Activated T-cell treated with anti-CD3 and anti-CD28 coated beads for 4 hours (primary cell): ENCODE measurements around the gene MAPK8IP1.

Source experiments
- DNase-seq: peaks from one replicate; pipeline ENCODE4 v3.0.0-alpha.2; 2020

The MAPK8IP1 gene

GRCh38 chr11:45926536-45927331 is 41.3 kb downstream of the MAPK8IP1 start:
- no peak for DNase-seq

DNA sequence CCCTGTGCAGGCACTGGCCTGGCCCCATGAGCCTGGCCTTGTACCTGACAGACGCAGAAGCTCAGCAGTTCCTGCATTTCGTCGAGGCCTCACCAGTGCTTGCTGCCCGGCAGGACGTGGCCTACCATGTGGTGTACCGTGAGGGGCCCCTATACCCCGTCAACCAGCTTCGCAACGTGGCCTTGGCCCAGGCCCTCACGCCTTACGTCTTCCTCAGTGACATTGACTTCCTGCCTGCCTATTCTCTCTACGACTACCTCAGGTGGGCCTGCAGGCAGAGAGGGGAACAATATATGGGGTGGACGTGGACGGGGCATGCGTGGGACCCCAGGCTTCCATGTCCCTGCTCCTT is 41.9 kb downstream of the MAPK8IP1 start:
- no peak for DNase-seq

- no peak for DNase-seq
These were observed 42.4 kb downstream of the MAPK8IP1 start for GRCh38 chr11:45927684-45928413.

DNA sequence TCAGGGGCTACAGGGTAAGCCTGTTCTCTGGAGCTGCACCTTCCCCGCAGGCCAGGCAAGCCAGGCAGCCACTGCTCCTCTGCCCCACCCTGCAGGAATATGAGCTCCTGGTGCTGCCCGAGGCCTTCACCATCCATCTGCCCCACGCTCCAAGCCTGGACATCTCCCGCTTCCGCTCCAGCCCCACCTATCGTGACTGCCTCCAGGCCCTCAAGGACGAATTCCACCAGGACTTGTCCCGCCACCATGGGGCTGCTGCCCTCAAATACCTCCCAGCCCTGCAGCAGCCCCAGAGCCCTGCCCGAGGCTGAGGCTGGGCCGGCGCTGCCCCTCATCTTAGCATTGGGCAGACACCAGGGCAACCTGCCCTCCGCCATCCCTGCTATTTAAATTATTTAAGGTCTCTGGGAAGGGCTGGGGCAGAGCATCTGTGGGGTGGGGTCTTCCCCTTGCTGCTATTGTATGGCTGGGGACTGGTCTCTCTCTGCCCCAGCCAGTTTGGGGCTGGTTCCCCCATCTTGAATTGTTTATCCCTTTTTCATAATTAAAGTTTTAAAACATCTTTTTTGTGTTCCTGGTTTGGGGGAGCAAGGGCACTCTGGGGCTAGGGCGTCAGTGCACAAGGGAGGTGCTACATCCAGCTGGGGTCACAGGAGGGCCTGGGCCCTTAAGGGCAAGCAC is 43.2 kb downstream of the MAPK8IP1 start:
- no peak for DNase-seq

- no peak for DNase-seq
These were observed 44.1 kb downstream of the MAPK8IP1 start for GRCh38 chr11:45929486-45930030.

- DNase-seq = no peak
These were observed 44.8 kb downstream of the MAPK8IP1 start for GRCh38 chr11:45930031-45930794.

DNA sequence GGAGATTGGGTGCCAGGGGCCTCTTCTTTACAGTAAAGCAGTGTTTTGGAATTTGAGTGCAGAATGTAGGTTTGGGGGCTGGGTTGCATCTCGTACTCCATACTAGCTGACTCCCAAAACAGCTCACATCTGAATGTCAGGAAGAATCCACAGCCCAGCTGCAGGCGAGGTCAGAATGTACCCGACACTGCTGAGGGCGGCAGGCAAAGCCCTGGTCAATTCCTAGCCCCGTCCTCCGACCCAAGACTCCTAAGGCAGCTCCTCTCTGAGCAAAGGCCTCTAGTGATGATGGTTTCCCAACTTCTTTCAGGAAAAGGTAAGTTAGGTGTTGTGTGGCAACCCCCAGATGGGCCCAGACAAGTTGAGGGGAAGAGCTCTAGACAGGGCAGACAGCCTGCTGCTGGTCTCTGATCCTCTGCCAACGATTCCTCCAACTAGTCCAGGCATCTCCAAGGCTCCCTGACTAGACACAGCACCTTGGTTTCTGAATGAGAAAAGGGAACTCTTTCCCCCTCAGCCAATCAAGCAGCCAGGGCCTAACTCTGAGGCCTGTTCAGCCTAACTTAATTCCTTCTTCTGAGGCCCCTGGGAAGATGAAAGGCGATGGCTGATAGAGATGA is 45.6 kb downstream of the MAPK8IP1 start:
- DNase-seq = no peak

- no peak for DNase-seq
These were observed 46.3 kb downstream of the MAPK8IP1 start for GRCh38 chr11:45931739-45932138.

DNA sequence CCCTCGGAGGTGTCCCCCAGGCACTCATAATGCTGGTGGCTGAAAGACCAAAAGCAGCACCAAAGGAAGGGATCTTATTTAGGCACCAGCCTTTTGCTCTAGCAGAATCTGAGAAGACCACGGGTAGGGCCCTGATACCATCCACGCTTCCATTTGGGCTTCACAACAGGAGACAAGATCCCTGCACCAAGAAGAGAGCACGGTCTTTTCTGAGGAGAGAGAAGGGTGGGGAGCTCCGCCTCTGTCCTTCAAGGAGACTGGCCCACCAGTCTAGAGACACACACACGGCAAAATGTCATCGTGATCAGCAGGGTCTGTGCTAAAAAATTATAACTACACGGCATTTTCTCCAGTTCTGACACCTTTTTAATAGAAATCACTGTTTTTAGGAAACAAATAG is 46.8 kb downstream of the MAPK8IP1 start:
- DNase-seq = no peak

GRCh38 chr11:45933131-45933831 is 47.8 kb downstream of the MAPK8IP1 start:
- no peak for DNase-seq

DNA sequence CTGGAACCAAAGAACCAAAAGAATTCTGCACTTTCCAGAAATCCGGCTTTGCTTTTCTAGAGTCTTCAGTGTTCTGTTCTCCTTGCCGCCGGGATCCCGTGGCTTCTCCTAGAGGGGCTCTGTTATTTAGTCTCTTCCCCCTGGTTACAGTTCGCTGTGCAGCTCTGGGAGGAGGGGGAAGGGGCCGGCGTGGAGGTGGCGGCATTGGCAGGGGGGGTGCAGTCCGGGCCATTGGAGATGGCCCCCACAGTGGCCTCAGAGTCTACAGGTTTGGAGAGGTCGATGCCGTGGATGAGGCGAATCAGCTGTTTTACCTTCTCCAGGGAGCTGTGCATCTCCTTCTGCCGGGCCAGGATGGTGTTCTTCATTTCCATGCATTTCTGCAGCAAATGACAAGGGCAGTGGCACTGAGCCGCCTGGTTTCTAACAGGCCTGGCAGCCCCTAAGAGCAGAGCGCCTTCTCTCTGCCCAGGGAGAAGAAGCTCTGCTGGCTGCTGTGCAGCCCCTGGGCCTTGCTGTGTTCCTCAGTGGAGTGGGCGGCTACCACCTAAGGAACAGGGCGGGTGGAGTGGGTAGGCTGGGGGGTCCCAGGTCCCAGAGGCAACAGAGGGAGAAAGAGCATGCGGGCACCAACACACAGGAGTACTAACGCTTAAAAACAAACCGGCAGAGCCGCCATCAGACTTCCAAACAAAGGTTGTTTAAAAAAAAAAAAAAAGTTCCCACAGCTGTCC is 48.6 kb downstream of the MAPK8IP1 start:
- DNase-seq = no peak

- no peak for DNase-seq
These were observed 49.3 kb downstream of the MAPK8IP1 start for GRCh38 chr11:45934580-45935318.

DNA sequence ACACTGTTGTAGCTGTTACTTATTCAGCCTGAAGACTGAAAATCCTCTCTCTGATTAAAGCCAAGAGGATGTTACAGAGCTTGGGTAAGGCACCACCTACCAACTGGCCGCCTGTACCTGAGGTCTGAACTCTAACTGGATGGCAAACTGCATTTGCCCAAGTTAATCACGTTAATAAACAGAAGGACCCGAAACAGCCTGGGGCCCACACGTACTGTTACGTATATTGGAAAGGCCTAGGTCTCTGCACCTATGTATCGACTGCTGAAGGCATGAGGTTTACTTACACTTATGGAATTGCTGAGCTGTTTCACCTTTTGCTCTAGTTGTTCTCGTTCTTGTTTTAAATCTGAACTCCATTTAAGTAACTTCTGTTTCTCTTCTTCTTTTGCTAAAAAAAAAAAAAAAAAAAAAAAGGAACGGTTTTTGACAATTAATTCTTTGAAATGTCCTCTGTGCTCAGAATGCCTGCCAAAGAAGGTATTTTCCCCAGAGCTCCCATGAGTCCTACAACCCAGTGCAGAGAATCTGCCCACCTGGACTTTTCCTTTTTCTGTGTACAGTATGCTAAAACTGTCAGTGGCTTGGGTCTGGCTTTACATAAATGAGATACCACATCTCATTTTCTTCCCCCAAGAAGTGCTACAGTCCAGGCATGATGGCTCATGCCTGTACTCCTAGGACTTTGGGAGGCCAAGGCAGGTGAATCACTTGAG is 50.1 kb downstream of the MAPK8IP1 start:
- no peak for DNase-seq

GRCh38 chr11:45936511-45937054 is 51.1 kb downstream of the MAPK8IP1 start:
- DNase-seq = no peak

- no peak for DNase-seq
These were observed 52.5 kb downstream of the MAPK8IP1 start for GRCh38 chr11:45937916-45938315.

DNA sequence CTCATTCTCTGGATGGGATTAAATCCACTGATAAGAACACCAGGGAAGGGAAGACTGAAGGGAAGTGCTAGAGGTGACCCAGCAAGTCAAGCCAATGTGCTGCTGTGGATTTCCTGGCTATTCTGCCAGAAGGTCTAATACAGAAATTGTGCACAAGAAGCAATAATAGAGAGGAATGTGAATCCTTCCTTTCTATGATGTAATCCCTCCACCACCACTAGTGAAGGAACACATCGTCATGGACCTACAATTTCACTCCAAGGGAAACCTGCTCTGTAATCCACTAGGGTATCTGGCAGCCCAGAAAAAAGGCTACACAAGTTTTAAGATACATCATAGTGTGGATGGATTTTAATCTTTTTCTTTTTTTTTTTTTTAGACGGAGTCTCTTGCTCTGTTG is 54.4 kb downstream of the MAPK8IP1 start:
- no peak for DNase-seq

- DNase-seq = no peak
These were observed 55.8 kb downstream of the MAPK8IP1 start for GRCh38 chr11:45941285-45941684.

DNA sequence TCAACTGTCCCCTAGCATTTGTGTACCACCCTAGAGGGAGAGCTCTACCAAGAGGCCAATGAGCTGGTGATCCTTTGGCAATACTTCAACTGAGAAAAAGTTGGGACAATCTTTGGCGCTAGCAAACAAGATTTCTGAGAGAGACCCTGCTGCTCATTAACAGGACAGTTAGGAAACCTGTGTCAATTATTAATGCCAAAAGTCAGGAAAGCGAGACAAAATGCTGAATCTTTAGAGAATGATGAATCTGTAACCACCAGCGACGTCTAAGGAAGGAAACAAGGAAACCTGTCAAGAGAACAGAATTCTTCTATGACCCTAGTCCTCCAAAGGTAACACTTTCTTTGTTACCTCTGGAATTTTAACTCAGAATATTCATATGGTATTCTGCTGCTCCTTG is 56.9 kb downstream of the MAPK8IP1 start:
- DNase-seq = no peak

DNA sequence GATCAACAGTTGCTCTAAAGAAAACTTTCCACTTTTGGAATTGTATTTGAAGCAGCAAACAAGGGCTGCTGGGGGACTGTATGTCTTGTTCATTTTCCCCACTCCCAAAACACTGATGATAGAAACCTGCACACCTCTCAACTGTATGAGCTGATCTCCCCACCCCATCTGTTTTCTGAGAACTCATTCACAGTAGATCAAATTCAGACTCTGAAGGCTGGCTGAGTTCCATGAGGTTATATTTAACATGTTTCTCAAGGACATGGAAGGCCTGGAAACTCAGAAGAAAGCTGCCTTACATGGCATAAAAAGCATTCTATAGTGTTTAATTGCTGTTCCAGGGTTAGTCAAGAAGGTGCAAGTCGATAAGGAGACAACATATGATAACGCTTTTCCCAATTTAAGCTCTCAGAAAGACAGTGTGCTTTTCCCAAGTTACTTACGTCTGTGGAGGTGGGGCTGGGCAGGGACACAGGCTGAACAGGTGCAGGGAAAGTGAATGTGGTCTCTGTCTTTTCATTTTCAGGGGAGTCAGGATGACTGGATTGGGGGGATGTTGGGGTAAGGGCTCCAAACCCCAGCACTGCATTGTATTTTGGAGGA is 60.0 kb downstream of the MAPK8IP1 start:
- DNase-seq = no peak
